Measurements from ENCODE around the gene MBNL2.
A peak's percentile ranks its signal among the peaks of the same experiment; 100 is the strongest.

- TF ChIP-seq YY1 (IDR thresholded peaks at IDR 0.05; ENCODE audit: low read depth) (no peak), FOXM1 (IDR thresholded peaks at IDR 0.05; ENCODE audit: borderline replicate concordance, low read depth) (peak; percentile 60), TCF12 (IDR thresholded peaks at IDR 0.05; ENCODE audit: low read depth) (peak; percentile 28; the same call in 1 of the 2 replicates), TAF1 (IDR thresholded peaks at IDR 0.05; ENCODE audit: low read depth) (no peak), REST (IDR thresholded peaks at IDR 0.05; ENCODE audit: low read depth) (no peak), CEBPB (IDR thresholded peaks at IDR 0.05) (peak; percentile 64)
These were observed 1.0 kb downstream of the MBNL2 start for GRCh38 chr13:97223037-97223710.
